GM12891 (cell line): ENCODE results near the gene NFATC2.

Experiments
- DNase-seq: peaks from one replicate; pipeline ENCODE4 v3.0.0; 2011; ENCODE audit warnings: low spot score; ENCODE audit not compliant: insufficient read length
- FAIRE-seq: peaks from 2 replicates; lab custom pipeline; 2011; peaks lifted over from hg19 to GRCh38; lab: Jason Lieb, UNC
- PAX5 ChIP-seq: IDR thresholded peaks from 2 replicates; pipeline ENCODE4 v1.6.1; 2011; ENCODE audit warnings: low read length, moderate library complexity, mild to moderate bottlenecking; ENCODE audit not compliant: insufficient read depth, severe bottlenecking
- POLR2A ChIP-seq: IDR thresholded peaks from 2 replicates; pipeline ENCODE4 v1.6.1; 2011; ENCODE audit warnings: low read depth, low read length, control low read depth
- POLR2AphosphoS5 ChIP-seq: IDR thresholded peaks from 2 replicates; pipeline ENCODE4 v1.6.1; 2011; ENCODE audit warnings: low read depth, low read length, control low read depth
- POU2F2 ChIP-seq: IDR thresholded peaks from 2 replicates; pipeline ENCODE4 v1.6.1; 2011; ENCODE audit warnings: low read depth, mild to moderate bottlenecking, control low read depth, low read length, moderate library complexity
- SPI1 ChIP-seq: IDR thresholded peaks from 2 replicates; pipeline ENCODE4 v1.6.1; 2011; ENCODE audit warnings: low read depth, low read length, control low read depth
- TAF1 ChIP-seq: IDR thresholded peaks from 2 replicates; pipeline ENCODE4 v1.6.1; 2011; ENCODE audit warnings: low read depth, low read length, control low read depth

Gene NFATC2

DNA sequence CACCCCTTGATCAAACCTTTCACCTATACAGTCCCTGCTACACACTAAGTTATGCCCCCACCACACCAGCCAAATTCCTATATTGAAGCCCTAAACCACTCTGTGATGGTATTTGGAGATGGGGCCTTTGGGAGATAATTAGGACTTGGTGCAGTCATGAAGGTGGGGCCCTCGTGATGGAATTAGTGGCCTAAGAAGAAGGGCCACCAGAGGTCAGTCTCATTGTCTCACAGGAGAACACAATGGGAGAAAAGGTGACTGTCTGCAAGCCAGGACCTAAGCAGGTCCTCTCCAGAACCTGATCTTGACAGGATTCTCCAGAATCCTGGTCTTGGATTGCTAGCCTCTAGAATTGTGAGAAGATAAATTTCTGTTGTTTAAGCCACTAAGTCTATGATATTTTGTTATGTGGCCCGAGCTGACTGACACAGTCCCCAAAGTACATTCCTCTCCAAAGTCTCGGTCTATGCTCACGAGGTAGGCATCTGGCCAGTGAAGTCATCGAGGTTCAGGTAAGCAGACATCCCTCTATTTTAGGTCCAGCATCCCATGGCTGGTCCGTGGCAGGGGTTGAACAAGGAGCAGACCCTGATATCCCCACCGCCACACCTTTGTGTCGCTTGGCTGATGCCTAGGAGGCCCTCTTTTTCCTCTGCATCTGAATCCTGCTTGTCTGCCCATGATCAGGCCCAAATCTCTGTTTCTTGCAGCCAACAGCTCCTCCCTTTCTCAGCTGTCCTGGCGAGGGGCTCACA lies 138.9 kb downstream of the NFATC2 start:
- FAIRE-seq (peak; percentile 41), DNase-seq (no peak)
- TF ChIP-seq POLR2A: no peak
- no peak for TF ChIP-seq POLR2AphosphoS5
- no peak for TF ChIP-seq POU2F2
- TF ChIP-seq PAX5: no peak
- no peak for TF ChIP-seq SPI1
- no peak for TF ChIP-seq TAF1

DNA sequence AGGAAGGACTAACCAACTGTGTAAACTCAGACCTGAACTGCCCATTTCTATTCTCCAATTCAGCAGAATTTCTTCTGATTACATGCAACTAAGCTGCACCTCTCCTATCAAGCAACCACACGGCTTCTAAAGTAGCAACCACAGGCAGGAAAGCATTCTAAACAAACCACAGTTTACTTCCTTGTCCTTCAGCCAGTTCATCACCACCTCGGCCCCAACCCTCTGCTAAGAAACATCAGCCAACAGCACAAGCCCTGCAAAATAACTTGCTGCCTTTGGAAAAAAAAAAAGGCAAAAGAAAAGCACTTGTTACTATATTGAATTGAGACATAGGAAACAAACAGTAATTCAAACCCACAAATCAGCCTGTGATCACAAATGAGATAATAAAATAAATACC lies 140.3 kb downstream of the NFATC2 start:
- DNase-seq (no peak), FAIRE-seq (peak; percentile 33)
- no peak for TF ChIP-seq POU2F2
- TF ChIP-seq POLR2A: no peak
- no peak for TF ChIP-seq SPI1
- TF ChIP-seq TAF1: no peak
- no peak for TF ChIP-seq POLR2AphosphoS5
- TF ChIP-seq PAX5: no peak

DNA sequence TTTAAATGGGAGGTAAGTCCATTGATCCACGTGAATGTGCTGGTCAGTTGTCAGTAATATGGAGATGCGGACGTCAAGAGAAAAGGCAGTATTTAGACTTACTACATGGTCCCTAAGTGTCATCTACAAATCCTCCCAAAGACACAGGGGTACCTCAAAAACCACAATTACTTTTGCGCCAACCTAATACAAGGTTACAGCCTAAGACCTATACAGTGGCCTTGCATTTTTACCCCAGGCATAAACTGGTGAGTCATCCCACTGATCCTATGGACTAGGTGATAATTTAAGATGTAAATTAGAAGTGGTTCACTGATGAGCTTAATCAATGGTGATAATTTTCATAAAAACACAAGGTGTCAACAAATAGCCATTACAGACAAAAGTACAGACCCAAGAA lies 141.0 kb downstream of the NFATC2 start:
- FAIRE-seq (peak; percentile 26), DNase-seq (no peak)
- TF ChIP-seq POU2F2 (no peak), POLR2AphosphoS5 (no peak), PAX5 (no peak), POLR2A (no peak), SPI1 (no peak)

DNA sequence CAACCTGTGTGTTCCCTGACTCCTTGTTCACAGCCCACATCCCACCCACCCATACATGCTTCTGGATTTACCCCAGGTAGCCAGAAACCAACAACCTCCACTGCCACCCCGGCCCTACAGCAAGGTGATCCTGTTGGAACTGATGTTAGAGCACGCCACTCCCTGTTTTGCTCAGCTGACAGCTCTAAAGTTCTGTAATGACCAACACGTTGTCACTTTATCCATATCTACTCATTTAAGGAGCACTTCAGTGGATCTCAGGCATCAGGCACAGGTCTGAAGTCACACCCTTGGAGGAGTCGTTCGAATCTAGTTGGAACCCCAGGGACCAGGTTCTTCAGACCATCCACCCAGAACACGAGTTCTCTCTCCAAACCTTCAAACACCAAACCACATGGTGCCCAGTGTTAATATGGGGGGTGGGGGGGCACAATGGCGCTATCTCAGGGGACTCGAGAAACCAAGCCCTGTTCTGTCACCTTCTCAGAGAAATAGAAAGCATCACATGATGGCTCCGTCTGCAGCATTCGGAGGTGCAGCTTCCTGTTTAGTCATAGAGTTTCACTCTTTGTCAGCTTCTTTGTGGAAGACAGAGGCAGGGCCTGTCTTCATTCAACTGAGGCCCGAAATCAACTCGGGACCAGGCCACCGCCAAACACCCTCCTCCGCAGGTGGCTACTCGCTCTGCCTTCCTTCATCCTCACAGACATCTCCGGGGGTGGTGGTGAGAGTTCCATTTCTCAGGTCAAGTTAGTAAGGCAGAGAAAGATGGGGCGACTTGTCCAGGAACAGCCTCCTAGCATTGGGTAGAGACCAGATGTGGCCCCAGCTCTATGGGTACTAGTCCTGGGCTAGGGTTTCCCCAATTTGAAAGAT lies 142.2 kb downstream of the NFATC2 start:
- FAIRE-seq (peak; percentile 85), DNase-seq (peak; percentile 63)
- TF ChIP-seq PAX5: no peak
- TF ChIP-seq POLR2AphosphoS5: no peak
- peak; percentile 42; the same call in 1 of the 2 replicates for TF ChIP-seq POLR2A
- TF ChIP-seq TAF1: peak; percentile 68; the same call in 1 of the 2 replicates
- TF ChIP-seq SPI1: no peak

DNA sequence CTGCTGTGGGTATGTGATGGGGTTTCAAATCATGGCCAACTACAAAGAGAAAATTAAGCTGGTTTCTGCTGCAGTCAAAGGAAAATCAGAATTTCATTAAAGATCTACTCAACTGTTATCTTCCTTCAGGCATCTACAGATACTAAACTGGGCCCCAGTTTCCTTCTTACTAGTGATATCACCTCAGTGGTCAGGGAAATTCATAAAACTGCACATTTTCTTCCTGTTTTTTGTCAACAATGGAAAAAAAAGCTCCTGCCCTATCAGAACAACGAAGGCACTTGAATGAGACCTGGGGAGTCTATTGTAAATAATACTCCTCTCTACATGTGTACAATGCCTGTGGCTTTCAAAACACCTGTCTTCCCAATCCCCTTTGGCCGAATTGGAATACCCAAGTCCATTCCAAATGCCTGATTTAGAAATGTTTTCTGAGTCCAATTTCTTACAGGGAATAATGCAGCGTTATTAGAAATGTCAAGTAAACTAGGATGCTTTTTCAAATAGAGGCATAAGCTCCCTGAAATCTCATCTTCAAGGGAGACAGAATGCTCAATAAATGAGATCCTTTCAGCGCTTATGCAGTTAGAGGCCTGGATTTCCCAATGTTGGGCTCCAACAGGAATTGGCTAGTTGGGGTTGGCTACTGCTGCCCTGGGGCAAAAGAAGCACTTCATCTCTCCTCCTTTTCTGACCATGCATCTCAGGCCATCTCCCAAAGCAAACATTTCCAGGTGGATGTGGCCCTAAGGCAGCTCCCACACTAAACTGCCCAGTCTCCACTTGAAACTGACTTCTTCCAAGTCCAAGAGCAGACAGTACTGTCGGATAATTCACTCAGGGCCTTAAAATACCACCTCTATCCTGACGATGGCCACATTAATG lies 143.3 kb downstream of the NFATC2 start:
- FAIRE-seq (no peak), DNase-seq (no peak)
- TF ChIP-seq POLR2A: no peak
- TF ChIP-seq TAF1: no peak
- no peak for TF ChIP-seq POU2F2
- TF ChIP-seq PAX5: no peak
- no peak for TF ChIP-seq SPI1
- no peak for TF ChIP-seq POLR2AphosphoS5

DNA sequence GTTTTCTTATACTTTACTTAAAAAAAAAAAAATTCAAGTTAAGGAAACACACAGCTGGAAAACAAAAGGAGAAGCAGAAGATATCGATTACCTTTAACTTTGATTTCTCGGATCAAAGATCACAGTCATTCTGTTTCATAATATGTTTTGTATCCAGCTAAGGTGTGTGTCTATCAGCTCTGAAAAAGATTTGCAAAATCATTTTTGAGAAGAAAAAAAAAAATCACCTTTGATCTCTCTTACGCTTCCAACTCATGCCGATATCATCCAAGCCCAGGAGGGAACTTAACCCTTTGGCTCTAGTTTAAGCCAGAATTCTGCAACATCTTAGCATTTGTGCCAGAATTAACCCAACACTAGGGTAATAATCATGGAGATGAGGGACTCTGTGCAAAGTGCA lies 144.0 kb downstream of the NFATC2 start:
- DNase-seq (no peak), FAIRE-seq (no peak)
- TF ChIP-seq POU2F2 (no peak), POLR2AphosphoS5 (no peak), PAX5 (no peak), SPI1 (no peak), TAF1 (no peak), POLR2A (no peak)

DNA sequence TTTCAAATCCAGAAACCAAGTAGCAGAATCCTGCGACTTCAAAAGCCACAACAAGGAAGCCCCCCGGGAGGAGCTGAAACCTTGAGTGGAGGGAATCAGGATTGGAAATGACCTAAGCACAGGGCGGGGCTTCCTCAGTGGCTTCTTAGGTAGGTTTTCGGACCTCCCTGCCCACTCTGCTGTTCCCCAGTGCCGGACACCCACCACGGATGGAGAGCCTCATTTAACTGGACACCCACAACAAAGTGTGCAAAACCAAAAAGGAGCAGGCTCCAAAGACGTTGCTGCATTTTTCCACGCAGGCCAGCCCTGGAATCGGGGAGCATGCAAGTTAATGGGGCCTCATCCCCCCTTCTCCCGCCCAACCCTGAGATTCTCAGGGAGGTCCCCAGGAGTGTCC lies 144.4 kb downstream of the NFATC2 start:
- no peak for DNase-seq
- TF ChIP-seq SPI1 (no peak), POU2F2 (no peak), POLR2A (no peak), TAF1 (no peak), POLR2AphosphoS5 (no peak)
- FAIRE-seq: no peak

DNA sequence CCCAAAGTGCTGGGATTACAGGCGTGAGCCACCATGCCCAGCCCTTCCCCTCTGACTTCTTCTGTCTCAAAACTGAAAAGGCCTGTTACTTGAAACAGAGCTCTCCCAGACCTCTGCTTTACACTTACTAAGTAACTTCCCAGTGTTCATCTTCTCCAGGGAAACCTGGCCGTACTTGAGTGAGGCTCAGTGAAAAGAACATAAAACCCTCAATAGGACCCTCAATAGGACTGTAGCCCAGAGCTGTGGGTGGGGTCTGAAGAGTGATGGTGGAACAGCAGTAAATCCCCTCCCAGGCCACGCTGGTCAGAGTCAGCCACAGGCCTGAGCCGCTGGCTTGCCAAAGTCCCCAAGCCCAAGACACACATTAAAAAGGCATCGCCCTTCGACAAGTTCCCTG lies 145.4 kb downstream of the NFATC2 start:
- DNase-seq: no peak
- TF ChIP-seq POLR2AphosphoS5: no peak
- TF ChIP-seq PAX5: no peak
- TF ChIP-seq SPI1: no peak
- TF ChIP-seq POU2F2: no peak
- TF ChIP-seq TAF1: no peak
- no peak for TF ChIP-seq POLR2A
- FAIRE-seq: no peak

DNA sequence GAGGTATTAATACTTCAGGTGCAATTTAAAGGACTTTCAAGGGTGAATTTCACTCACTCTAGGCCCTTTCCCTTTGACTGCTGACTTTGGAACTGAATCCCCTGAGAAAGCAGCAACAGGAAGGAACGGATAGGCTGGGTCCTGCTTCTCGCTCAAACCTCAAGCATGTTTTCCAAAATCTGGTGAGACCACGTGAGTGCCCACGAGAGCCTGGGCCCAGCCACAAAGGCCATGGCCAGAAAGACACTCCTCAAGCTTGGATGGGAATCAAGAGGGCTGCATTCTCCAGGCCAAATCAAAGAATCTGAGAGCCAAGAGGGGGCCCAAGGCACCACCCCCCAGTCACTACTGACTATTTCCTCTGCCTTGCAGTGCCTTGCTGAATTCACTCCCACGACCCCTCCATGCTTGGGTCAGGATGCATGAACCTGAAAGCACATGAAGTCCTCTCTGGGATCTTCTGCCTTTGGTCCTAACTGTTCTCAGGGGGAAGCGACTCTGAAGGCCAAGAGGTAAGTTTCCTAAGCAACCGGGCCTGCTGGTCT lies 146.1 kb downstream of the NFATC2 start:
- no peak for FAIRE-seq
- TF ChIP-seq POLR2AphosphoS5 (no peak), SPI1 (no peak), POLR2A (no peak), PAX5 (no peak), POU2F2 (no peak), TAF1 (no peak)
- DNase-seq: no peak

DNA sequence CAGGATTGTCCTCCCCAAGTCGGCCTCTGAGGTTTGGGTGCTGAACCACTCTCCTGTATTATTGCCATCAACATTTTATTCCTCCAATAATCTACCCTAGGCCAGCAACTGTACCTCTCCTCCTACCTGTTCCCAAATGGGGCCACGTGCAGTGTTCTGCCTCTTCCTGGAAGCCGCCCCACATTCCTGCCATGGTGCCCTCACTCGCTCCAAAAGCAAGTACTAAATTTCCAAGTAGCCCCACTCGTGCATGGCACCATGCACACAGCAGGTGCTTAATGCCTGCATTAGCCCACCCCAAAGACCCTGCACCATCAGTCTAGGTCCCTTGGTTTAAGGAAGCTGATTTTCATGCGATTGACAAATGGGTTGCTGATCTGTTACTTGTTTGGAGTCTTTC lies 147.8 kb downstream of the NFATC2 start:
- TF ChIP-seq POLR2AphosphoS5 (no peak), POLR2A (no peak), POU2F2 (no peak), TAF1 (no peak), SPI1 (no peak), PAX5 (no peak)
- FAIRE-seq: no peak

More for the DNA sequence above, 147.8 kb downstream of the NFATC2 start:
- DNase-seq: no peak
